Mucosa of descending colon (tissue), 3 donors: ENCODE results near the gene SPG21. TPM values are rescaled to one million over a fixed set of nuclear protein-coding genes. Genes with fewer than 3 reads are reported as not detected.

Experiments
- ATAC-seq: fragments of 200-7000 bp; cut with Tn5 transposase; one replicate; pipeline ENCODE4 v1.9.1; 2020; ENCODE audit warnings: mild to moderate bottlenecking, moderate library complexity
- DNase-seq, 3 donors: peaks; one replicate each; pipeline ENCODE4 v3.0.0-alpha.2; 2020
- H3K36me3 ChIP-seq: fragments of 200-600 bp; one replicate; pipeline ENCODE4 v1.8.0; 2021; ENCODE audit warnings: low read depth, mild to moderate bottlenecking
- H3K4me1 ChIP-seq: fragments of 200-600 bp; one replicate; pipeline ENCODE4 v1.8.0; 2021; ENCODE audit warnings: low read depth, mild to moderate bottlenecking
- H3K4me3 ChIP-seq: fragments of 200-600 bp; one replicate; pipeline ENCODE4 v1.8.0; 2021; ENCODE audit warnings: mild to moderate bottlenecking
- H3K9me3 ChIP-seq: fragments of 200-600 bp; one replicate; pipeline ENCODE4 v1.8.0; 2021; ENCODE audit warnings: mild to moderate bottlenecking
- CTCF ChIP-seq: fragments of 200-600 bp; IDR thresholded peaks from one replicate; pipeline ENCODE4 v1.8.0; 2022; ENCODE audit warnings: antibody characterized with exemption, mild to moderate bottlenecking
- intact Hi-C, 2 donors: fragments of 100-400 bp; cut with DNase I in 1 of 2; cut with micrococcal nuclease in 1 of 2; formaldehyde crosslinking; loops; one replicate each; pipeline versions ENCODE4 v1.11.0 to v1.11.1; 2022; cut with DNase I, micrococcal nuclease
- total RNA-seq, 3 donors: library from RNA; stranded (reverse); fragmentation: NEBNext Ultra II Directional in 2 of 3; extraction: Animal tissue kit (Norgen Biotek cat#: 25700) in 2 of 3; gene quantifications; one replicate each; pipeline versions ENCODE4 v1.2.1 to v1.2.4, GENCODE V29; 2021 to 2023
- donor health status: DM: no; HTN: no; CAD: no; lungs with moderate emphysema.
- donor health status: DM: no; HTN: no; CAD: no.
- donor health status: DM: no; HTN: yes; CAD: no.

The SPG21 gene
- total RNA-seq, 3 donors from 2014 or later: 60.9 to 90.6 (median 65.9) TPM

GRCh38 chr15:64993290-64993689 lies 3.6 kb upstream of the SPG21 start:
- intact Hi-C loops: no loop called here
- TF ChIP-seq CTCF: no peak
- DNase-seq (no peak), ATAC-seq (no peak)
- Histone ChIP-seq H3K4me1 (peaks cover 6% of the 10 kb centered on the region), H3K4me3 (no peak overlapping the region), H3K9me3 (no peaks in the 10 kb centered on the region), H3K36me3 (no peaks in the 10 kb centered on the region)

- no peak for TF ChIP-seq CTCF
- DNase-seq (no peak), ATAC-seq (no peak)
- H3K36me3 ChIP-seq: no peaks in the 10 kb centered on the region
- intact Hi-C loops: no loop called here
- peaks cover 6% of the 10 kb centered on the region for H3K4me1 ChIP-seq
- no peaks in the 10 kb centered on the region for H3K9me3 ChIP-seq
- no peak overlapping the region for H3K4me3 ChIP-seq
Measured at GRCh38 chr15:64991536-64992135, 1.9 kb upstream of the SPG21 start.

GRCh38 chr15:64990168-64990470 lies 405 bp upstream of the SPG21 start:
- DNase-seq: no peak
- peaks cover 10% of the 10 kb centered on the region for H3K4me1 ChIP-seq
- H3K36me3 ChIP-seq: no peaks in the 10 kb centered on the region
- no peak for TF ChIP-seq CTCF
- intact Hi-C loops: no loop called here
- peak overlapping the region; percentile 73 for H3K4me3 ChIP-seq
- ATAC-seq: no peak
- H3K9me3 ChIP-seq: no peaks in the 10 kb centered on the region

- Histone ChIP-seq H3K4me3 (no peak overlapping the region), H3K4me1 (peaks cover 10% of the 10 kb centered on the region), H3K9me3 (no peaks in the 10 kb centered on the region), H3K36me3 (no peaks in the 10 kb centered on the region)
- intact Hi-C loops: no loop called here
- TF ChIP-seq CTCF: no peak
- no peak for ATAC-seq
- DNase-seq: no peak
Measured at GRCh38 chr15:64987136-64987535, 2.6 kb downstream of the SPG21 start.

- ATAC-seq (peak; percentile 42), DNase-seq (no peak)
- Histone ChIP-seq H3K4me3 (no peak overlapping the region), H3K4me1 (peaks cover 4% of the 10 kb centered on the region), H3K36me3 (no peaks in the 10 kb centered on the region), H3K9me3 (no peaks in the 10 kb centered on the region)
- intact Hi-C loops: no loop called here
- TF ChIP-seq CTCF: no peak
Measured at GRCh38 chr15:64985366-64986033, 4.2 kb downstream of the SPG21 start.
